ENCODE measurements around the gene PTPRN2. TPM values are rescaled to one million over a fixed set of nuclear protein-coding genes. Genes with fewer than 3 reads are reported as not detected.

PTPRN2 gene
- total and polyA plus RNA-seq, 2 donors from 2014 or later: 4.8 to 6.2 TPM

- no peak overlapping the region for H3K27ac ChIP-seq (ENCODE audit: low read depth in 2 of 2, low read length in 2 of 2)
- TF ChIP-seq CTCF (IDR thresholded peaks at IDR 0.05; ENCODE audit: borderline replicate concordance, extremely low read depth, insufficient read depth): no peak
- FAIRE-seq (no peak), DNase-seq (no peak)
- no peaks in the 10 kb centered on the region for H3K36me3 ChIP-seq (ENCODE audit: control insufficient read depth in 2 of 3, insufficient read depth in 3 of 3, low read length in 3 of 3)
- H3K4me1 ChIP-seq (ENCODE audit: control insufficient read depth in 2 of 3, insufficient read depth in 2 of 3, low read depth in 1 of 3, low read length in 3 of 3): no peaks in the 10 kb centered on the region
- no peaks in the 10 kb centered on the region for H3K9me3 ChIP-seq (ENCODE audit: control insufficient read depth in 2 of 3, insufficient read depth in 1 of 3, low read length in 3 of 3)
- H3K27me3 ChIP-seq (ENCODE audit: control insufficient read depth, insufficient read depth, low read length): no peaks in the 10 kb centered on the region
- no peak overlapping the region for H3K9ac ChIP-seq (ENCODE audit: low read length in 3 of 3)
- H3K4me3 ChIP-seq (ENCODE audit: low read length in 3 of 3): no peak overlapping the region
- intact Hi-C loops (cut with DNase I): no loop called here
Observed at GRCh38 chr7:158454631-158455030, 133.0 kb downstream of the PTPRN2 start.

GRCh38 chr7:158453663-158454062 is 134.0 kb downstream of the PTPRN2 start:
- TF ChIP-seq CTCF (IDR thresholded peaks at IDR 0.05; ENCODE audit: borderline replicate concordance, extremely low read depth, insufficient read depth): no peak
- FAIRE-seq: no peak
- H3K9ac ChIP-seq (ENCODE audit: low read length in 3 of 3): no peak overlapping the region
- H3K27me3 ChIP-seq (ENCODE audit: control insufficient read depth, insufficient read depth, low read length): no peaks in the 10 kb centered on the region
- no peaks in the 10 kb centered on the region for H3K36me3 ChIP-seq (ENCODE audit: control insufficient read depth in 2 of 3, insufficient read depth in 3 of 3, low read length in 3 of 3)
- H3K4me1 ChIP-seq (ENCODE audit: control insufficient read depth in 2 of 3, insufficient read depth in 2 of 3, low read depth in 1 of 3, low read length in 3 of 3): no peaks in the 10 kb centered on the region
- no peak overlapping the region for H3K4me3 ChIP-seq (ENCODE audit: low read length in 3 of 3)
- DNase-seq: no peak
- H3K9me3 ChIP-seq (ENCODE audit: control insufficient read depth in 2 of 3, insufficient read depth in 1 of 3, low read length in 3 of 3): no peaks in the 10 kb centered on the region
- intact Hi-C loops (cut with DNase I): no loop called here
- H3K27ac ChIP-seq (ENCODE audit: low read depth in 2 of 2, low read length in 2 of 2): no peak overlapping the region

GRCh38 chr7:158452331-158452730 is 135.3 kb downstream of the PTPRN2 start:
- H3K4me1 ChIP-seq (ENCODE audit: control insufficient read depth in 2 of 3, insufficient read depth in 2 of 3, low read depth in 1 of 3, low read length in 3 of 3): no peaks in the 10 kb centered on the region
- H3K9me3 ChIP-seq (ENCODE audit: control insufficient read depth in 2 of 3, insufficient read depth in 1 of 3, low read length in 3 of 3): no peaks in the 10 kb centered on the region
- intact Hi-C loops (cut with DNase I): no loop called here
- H3K36me3 ChIP-seq (ENCODE audit: control insufficient read depth in 2 of 3, insufficient read depth in 3 of 3, low read length in 3 of 3): no peaks in the 10 kb centered on the region
- no peaks in the 10 kb centered on the region for H3K27me3 ChIP-seq (ENCODE audit: control insufficient read depth, insufficient read depth, low read length)
- TF ChIP-seq CTCF (IDR thresholded peaks at IDR 0.05; ENCODE audit: borderline replicate concordance, extremely low read depth, insufficient read depth): no peak
- FAIRE-seq: no peak
- no peak overlapping the region for H3K4me3 ChIP-seq (ENCODE audit: low read length in 3 of 3)
- H3K27ac ChIP-seq (ENCODE audit: low read depth in 2 of 2, low read length in 2 of 2): no peak overlapping the region
- peak in 1 of 5 donors; percentile 42 for DNase-seq
- no peak overlapping the region for H3K9ac ChIP-seq (ENCODE audit: low read length in 3 of 3)

GRCh38 chr7:158450476-158451124 is 137.0 kb downstream of the PTPRN2 start:
- Histone ChIP-seq H3K27ac (ENCODE audit: low read depth in 2 of 2, low read length in 2 of 2) (no peak overlapping the region), H3K9ac (ENCODE audit: low read length in 3 of 3) (no peak overlapping the region), H3K4me1 (ENCODE audit: control insufficient read depth in 2 of 3, insufficient read depth in 2 of 3, low read depth in 1 of 3, low read length in 3 of 3) (no peaks in the 10 kb centered on the region), H3K36me3 (ENCODE audit: control insufficient read depth in 2 of 3, insufficient read depth in 3 of 3, low read length in 3 of 3) (no peaks in the 10 kb centered on the region), H3K9me3 (ENCODE audit: control insufficient read depth in 2 of 3, insufficient read depth in 1 of 3, low read length in 3 of 3) (no peaks in the 10 kb centered on the region), H3K4me3 (ENCODE audit: low read length in 3 of 3) (no peak overlapping the region), H3K27me3 (ENCODE audit: control insufficient read depth, insufficient read depth, low read length) (no peaks in the 10 kb centered on the region)
- intact Hi-C loops (cut with DNase I): no loop called here
- FAIRE-seq (no peak), DNase-seq (peak in 3 of 5 donors; percentile 12 to 50 (median 38))
- TF ChIP-seq CTCF (IDR thresholded peaks at IDR 0.05; ENCODE audit: borderline replicate concordance, extremely low read depth, insufficient read depth): no peak

Data from kidney (tissue), 14 donors.